HFFc6 (cell line): ENCODE measurements around the gene IL1A. TPM values are rescaled to one million over a fixed set of nuclear protein-coding genes. Genes with fewer than 3 reads are reported as not detected.
A peak's percentile ranks its signal among the peaks of the same experiment; 100 is the strongest.

Experiments used
- DNase-seq: peaks from one replicate; pipeline ENCODE4 v3.0.0-alpha.2; 2018
- H3K27ac Mint-ChIP-seq: 2 replicates; pipeline ENCODE4 v1.8.0; 2020; ENCODE audit warnings: mild to moderate bottlenecking, mixed read lengths
- H3K27me3 Mint-ChIP-seq: 2 replicates; pipeline ENCODE4 v1.8.0; 2021; ENCODE audit warnings: mild to moderate bottlenecking, moderate library complexity, mixed read lengths; ENCODE audit not compliant: insufficient read depth
- H3K36me3 Mint-ChIP-seq: 2 replicates; pipeline ENCODE4 v1.8.0; 2021; ENCODE audit warnings: low read depth, mixed read lengths
- H3K4me1 Mint-ChIP-seq: 2 replicates; pipeline ENCODE4 v1.8.0; 2020; ENCODE audit warnings: low read depth, mixed read lengths
- H3K4me3 Mint-ChIP-seq: 2 replicates; pipeline ENCODE4 v1.8.0; 2020; ENCODE audit warnings: mild to moderate bottlenecking, moderate library complexity, mixed read lengths
- H3K9me3 Mint-ChIP-seq: 2 replicates; pipeline ENCODE4 v1.8.0; 2020; ENCODE audit warnings: mild to moderate bottlenecking, mixed read lengths
- CTCF ChIP-seq: fragments of 200-600 bp; sonication (generic); IDR thresholded peaks from 2 replicates; pipeline ENCODE4 v1.5.0; 2021; ENCODE audit warnings: antibody characterized with exemption, mild to moderate bottlenecking
- total RNA-seq, 6 experiments: library from RNA; stranded (reverse); fragmentation: NEBNext Ultra II Directional; extraction: Animal tissue kit (Norgen Biotek cat#: 25700); gene quantifications; 2 replicates in 1 of 6; 3 replicates in 5 of 6; pipeline ENCODE4 v1.2.3, GENCODE V29; 2021

The IL1A gene
- total RNA-seq, 6 experiments from 2014 or later = 0.07 TPM; not detected in 5

- Mint-ChIP-seq H3K27ac (peak overlapping the region; percentile 88), H3K36me3 (no peaks in the 10 kb centered on the region; the same call in 1 of the 2 replicates), H3K4me1 (peaks cover 48% of the 10 kb centered on the region), H3K27me3 (peaks cover 2% of the 10 kb centered on the region; the same call in 1 of the 2 replicates), H3K9me3 (no peaks in the 10 kb centered on the region; the same call in 1 of the 2 replicates), H3K4me3 (peak overlapping the region; percentile 40; the same call in 1 of the 2 replicates)
- DNase-seq = peak; percentile 47
- TF ChIP-seq CTCF = peak; percentile 52
These were observed 30.0 kb upstream of the IL1A start for GRCh38 chr2:112814278-112814677.

GRCh38 chr2:112813280-112813966 is 29.1 kb upstream of the IL1A start:
- TF ChIP-seq CTCF = no peak
- Mint-ChIP-seq H3K4me3 (peak overlapping the region; percentile 47; the same call in 1 of the 2 replicates), H3K9me3 (no peaks in the 10 kb centered on the region; the same call in 1 of the 2 replicates), H3K36me3 (no peaks in the 10 kb centered on the region; the same call in 1 of the 2 replicates), H3K4me1 (peaks cover 48% of the 10 kb centered on the region), H3K27ac (peak overlapping the region; percentile 90), H3K27me3 (peaks cover 2% of the 10 kb centered on the region; the same call in 1 of the 2 replicates)
- no peak for DNase-seq

GRCh38 chr2:112812318-112813267 is 28.3 kb upstream of the IL1A start:
- Mint-ChIP-seq H3K27me3 (peaks cover 2% of the 10 kb centered on the region; the same call in 1 of the 2 replicates), H3K27ac (peak overlapping the region; percentile 90), H3K4me3 (peak overlapping the region; percentile 47), H3K4me1 (peaks cover 43% of the 10 kb centered on the region), H3K36me3 (peaks cover 3% of the 10 kb centered on the region), H3K9me3 (peaks cover 3% of the 10 kb centered on the region)
- peak; percentile 51 for DNase-seq
- TF ChIP-seq CTCF = no peak

- Mint-ChIP-seq H3K4me1 (peaks cover 43% of the 10 kb centered on the region), H3K9me3 (peaks cover 10% of the 10 kb centered on the region), H3K27me3 (peaks cover 2% of the 10 kb centered on the region; the same call in 1 of the 2 replicates), H3K27ac (peak overlapping the region; percentile 90), H3K36me3 (peaks cover 10% of the 10 kb centered on the region), H3K4me3 (peak overlapping the region; percentile 47; the same call in 1 of the 2 replicates)
- peak; percentile 88 for DNase-seq
- no peak for TF ChIP-seq CTCF
These were observed 27.6 kb upstream of the IL1A start for GRCh38 chr2:112811841-112812306.

- peaks cover 2% of the 10 kb centered on the region; the same call in 1 of the 2 replicates for H3K27me3 Mint-ChIP-seq
- no peak for DNase-seq
- peaks cover 14% of the 10 kb centered on the region for H3K9me3 Mint-ChIP-seq
- H3K36me3 Mint-ChIP-seq = peaks cover 16% of the 10 kb centered on the region
- TF ChIP-seq CTCF = no peak
- H3K27ac Mint-ChIP-seq = peak overlapping the region; percentile 90
- no peak overlapping the region for H3K4me3 Mint-ChIP-seq
- peaks cover 43% of the 10 kb centered on the region for H3K4me1 Mint-ChIP-seq
These were observed 27.1 kb upstream of the IL1A start for GRCh38 chr2:112811276-112811831.
